HEK293T (cell line): ENCODE measurements around the gene DNAH9.

Source experiments
- CTBP1 ChIP-seq: fragments of 450-650 bp; IDR thresholded peaks from 2 replicates; pipeline ENCODE4 v1.6.1; 2016; ENCODE audit warnings: borderline replicate concordance
- FOXM1 ChIP-seq: fragments of 450-650 bp; IDR thresholded peaks from 2 replicates; pipeline ENCODE4 v1.6.1; 2017; ENCODE audit warnings: mild to moderate bottlenecking, borderline replicate concordance
- HDGF ChIP-seq: fragments of 450-650 bp; IDR thresholded peaks from 2 replicates; pipeline ENCODE4 v1.6.1; 2017; ENCODE audit warnings: antibody characterized with exemption, borderline replicate concordance
- SUZ12 ChIP-seq: fragments of 450-650 bp; IDR thresholded peaks from 2 replicates; pipeline ENCODE4 v1.6.1; 2016; ENCODE audit warnings: mild to moderate bottlenecking
- TARDBP ChIP-seq: fragments of 450-650 bp; IDR thresholded peaks from 2 replicates; pipeline ENCODE4 v1.6.1; 2016

DNA sequence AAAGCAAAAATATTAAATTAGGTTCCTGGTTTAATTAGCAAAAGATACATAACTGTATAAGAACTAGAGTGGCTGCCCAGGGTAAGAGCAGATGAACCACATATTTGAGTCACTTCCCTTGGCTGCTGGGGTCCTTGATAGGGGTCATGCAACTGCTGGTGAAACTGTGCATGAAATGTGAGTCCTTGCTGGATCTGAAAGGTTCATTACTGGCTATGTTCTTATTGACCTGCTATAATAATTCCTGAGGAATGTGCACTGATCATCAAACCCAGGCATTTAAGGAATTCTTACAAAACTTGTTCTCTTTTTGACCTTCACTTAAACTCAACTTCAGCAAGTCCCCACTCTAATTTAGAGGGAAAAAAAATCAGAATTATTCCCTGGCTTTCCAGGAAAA is 215.6 kb downstream of the DNAH9 start:
- TF ChIP-seq CTBP1 (no peak), TARDBP (no peak), FOXM1 (no peak), SUZ12 (no peak), HDGF (no peak)
